ENCODE data around the gene RAD51B. TPM values are rescaled to one million over a fixed set of nuclear protein-coding genes. Genes with fewer than 3 reads are reported as not detected.

RAD51B gene
- total RNA-seq, 1 experiment from 2014 or later: 14.2 TPM

DNA sequence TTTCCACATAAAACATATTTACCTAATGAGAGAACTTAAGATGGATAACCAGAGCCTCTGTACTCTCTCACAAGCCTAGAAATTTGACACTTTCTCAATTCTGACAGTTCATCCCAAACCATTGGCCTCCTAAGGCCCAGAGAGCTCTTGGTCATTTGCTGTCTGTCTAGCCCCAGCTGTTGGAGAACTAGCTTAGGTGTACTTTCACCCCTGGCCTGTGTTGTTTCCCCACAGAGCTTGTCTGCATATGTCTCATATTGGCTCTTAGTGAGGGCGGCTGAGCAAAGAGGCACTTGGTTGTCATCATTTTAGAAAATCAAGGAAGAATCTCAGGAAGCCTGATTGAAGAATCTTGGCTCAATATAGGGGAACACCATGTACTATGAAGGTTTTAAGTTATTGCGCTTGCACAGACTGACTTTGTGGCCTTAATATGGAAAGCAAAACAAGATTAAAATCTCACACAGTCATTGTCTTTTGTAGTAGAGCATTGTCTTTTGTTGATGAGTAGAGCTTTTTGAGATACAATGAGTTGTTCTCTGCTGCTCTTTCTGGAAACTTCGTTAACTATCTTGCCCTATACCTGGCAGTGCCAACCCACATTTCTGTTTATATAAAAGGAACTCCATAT lies 324.6 kb downstream of the RAD51B start:
- H3K36me3 Mint-ChIP-seq: peaks cover 14% of the 10 kb centered on the region
- ATAC-seq (no peak), DNase-seq (ENCODE audit: low spot score) (no peak)
- CTCF ChIA-PET: interaction anchor here (0.7 to 1.4 kb wide), 3 partner anchors 55 to 681 kb away, joined by 3 to 4 read pairs (median 3); no protein-coding TSS in a partner anchor
- peaks cover 28% of the 10 kb centered on the region for H3K4me1 Mint-ChIP-seq
- POLR2A ChIA-PET: interaction anchor here (0.6 kb wide), 1 partner anchor 165 kb away, joined by 3 read pairs; no protein-coding TSS in a partner anchor
- no peak overlapping the region for H3K4me3 Mint-ChIP-seq
- H3K9me3 Mint-ChIP-seq: peaks cover 17% of the 10 kb centered on the region
- no peaks in the 10 kb centered on the region for H3K27me3 Mint-ChIP-seq (ENCODE audit: low read depth)
- TF ChIP-seq IRF1 (CRISPR knock-in tag; IDR thresholded peaks at IDR 0.05) (no peak), EMX1 (CRISPR knock-in tag; IDR thresholded peaks at IDR 0.05) (no peak), TEAD4 (CRISPR knock-in tag; IDR thresholded peaks at IDR 0.05) (no peak), CBFB (CRISPR knock-in tag; IDR thresholded peaks at IDR 0.05; ENCODE audit: low read depth) (no peak), FOXJ3 (CRISPR knock-in tag; IDR thresholded peaks at IDR 0.05; ENCODE audit: borderline replicate concordance) (no peak), HMGXB4 (CRISPR knock-in tag; IDR thresholded peaks at IDR 0.05) (no peak), TP53 (CRISPR knock-in tag; IDR thresholded peaks at IDR 0.05) (no peak), NFYB (CRISPR knock-in tag; conservative IDR thresholded peaks at IDR 0.05; ENCODE audit: low read depth) (no peak), OVOL2 (CRISPR knock-in tag; IDR thresholded peaks at IDR 0.05; ENCODE audit: borderline replicate concordance) (no peak), ZNF423 (CRISPR knock-in tag; IDR thresholded peaks at IDR 0.05) (no peak), NFE2L1 (CRISPR knock-in tag; IDR thresholded peaks at IDR 0.05) (no peak), ATF2 (CRISPR knock-in tag; IDR thresholded peaks at IDR 0.05; ENCODE audit: borderline replicate concordance, low read depth) (no peak), HMGA2 (CRISPR knock-in tag; IDR thresholded peaks at IDR 0.05) (no peak), ZNF317 (CRISPR knock-in tag; IDR thresholded peaks at IDR 0.05; ENCODE audit: borderline replicate concordance, low read depth) (no peak), NR3C1 (CRISPR knock-in tag; conservative IDR thresholded peaks at IDR 0.05; ENCODE audit: low read depth) (no peak), IRF2 (CRISPR knock-in tag; IDR thresholded peaks at IDR 0.05; ENCODE audit: borderline replicate concordance, low read depth) (no peak), ZNF281 (CRISPR knock-in tag; IDR thresholded peaks at IDR 0.05) (no peak)
- TF ChIP-seq, protein P1, sequence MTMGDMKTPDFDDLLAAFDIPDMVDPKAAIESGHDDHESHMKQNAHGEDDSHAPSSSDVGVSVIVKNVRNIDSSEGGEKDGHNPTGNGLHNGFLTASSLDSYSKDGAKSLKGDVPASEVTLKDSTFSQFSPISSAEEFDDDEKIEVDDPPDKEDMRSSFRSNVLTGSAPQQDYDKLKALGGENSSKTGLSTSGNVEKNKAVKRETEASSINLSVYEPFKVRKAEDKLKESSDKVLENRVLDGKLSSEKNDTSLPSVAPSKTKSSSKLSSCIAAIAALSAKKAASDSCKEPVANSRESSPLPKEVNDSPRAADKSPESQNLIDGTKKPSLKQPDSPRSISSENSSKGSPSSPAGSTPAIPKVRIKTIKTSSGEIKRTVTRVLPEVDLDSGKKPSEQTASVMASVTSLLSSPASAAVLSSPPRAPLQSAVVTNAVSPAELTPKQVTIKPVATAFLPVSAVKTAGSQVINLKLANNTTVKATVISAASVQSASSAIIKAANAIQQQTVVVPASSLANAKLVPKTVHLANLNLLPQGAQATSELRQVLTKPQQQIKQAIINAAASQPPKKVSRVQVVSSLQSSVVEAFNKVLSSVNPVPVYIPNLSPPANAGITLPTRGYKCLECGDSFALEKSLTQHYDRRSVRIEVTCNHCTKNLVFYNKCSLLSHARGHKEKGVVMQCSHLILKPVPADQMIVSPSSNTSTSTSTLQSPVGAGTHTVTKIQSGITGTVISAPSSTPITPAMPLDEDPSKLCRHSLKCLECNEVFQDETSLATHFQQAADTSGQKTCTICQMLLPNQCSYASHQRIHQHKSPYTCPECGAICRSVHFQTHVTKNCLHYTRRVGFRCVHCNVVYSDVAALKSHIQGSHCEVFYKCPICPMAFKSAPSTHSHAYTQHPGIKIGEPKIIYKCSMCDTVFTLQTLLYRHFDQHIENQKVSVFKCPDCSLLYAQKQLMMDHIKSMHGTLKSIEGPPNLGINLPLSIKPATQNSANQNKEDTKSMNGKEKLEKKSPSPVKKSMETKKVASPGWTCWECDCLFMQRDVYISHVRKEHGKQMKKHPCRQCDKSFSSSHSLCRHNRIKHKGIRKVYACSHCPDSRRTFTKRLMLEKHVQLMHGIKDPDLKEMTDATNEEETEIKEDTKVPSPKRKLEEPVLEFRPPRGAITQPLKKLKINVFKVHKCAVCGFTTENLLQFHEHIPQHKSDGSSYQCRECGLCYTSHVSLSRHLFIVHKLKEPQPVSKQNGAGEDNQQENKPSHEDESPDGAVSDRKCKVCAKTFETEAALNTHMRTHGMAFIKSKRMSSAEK (CRISPR knock-in tag; IDR thresholded peaks at IDR 0.05; ENCODE audit: borderline replicate concordance): no peak
- TF ChIP-seq, protein P2, sequence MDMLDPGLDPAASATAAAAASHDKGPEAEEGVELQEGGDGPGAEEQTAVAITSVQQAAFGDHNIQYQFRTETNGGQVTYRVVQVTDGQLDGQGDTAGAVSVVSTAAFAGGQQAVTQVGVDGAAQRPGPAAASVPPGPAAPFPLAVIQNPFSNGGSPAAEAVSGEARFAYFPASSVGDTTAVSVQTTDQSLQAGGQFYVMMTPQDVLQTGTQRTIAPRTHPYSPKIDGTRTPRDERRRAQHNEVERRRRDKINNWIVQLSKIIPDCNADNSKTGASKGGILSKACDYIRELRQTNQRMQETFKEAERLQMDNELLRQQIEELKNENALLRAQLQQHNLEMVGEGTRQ (CRISPR knock-in tag; IDR thresholded peaks at IDR 0.05): no peak
- TF ChIP-seq, protein P3, sequence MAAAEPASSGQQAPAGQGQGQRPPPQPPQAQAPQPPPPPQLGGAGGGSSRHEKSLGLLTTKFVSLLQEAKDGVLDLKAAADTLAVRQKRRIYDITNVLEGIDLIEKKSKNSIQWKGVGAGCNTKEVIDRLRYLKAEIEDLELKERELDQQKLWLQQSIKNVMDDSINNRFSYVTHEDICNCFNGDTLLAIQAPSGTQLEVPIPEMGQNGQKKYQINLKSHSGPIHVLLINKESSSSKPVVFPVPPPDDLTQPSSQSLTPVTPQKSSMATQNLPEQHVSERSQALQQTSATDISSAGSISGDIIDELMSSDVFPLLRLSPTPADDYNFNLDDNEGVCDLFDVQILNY (CRISPR knock-in tag; IDR thresholded peaks at IDR 0.05): no peak
- no peak overlapping the region for H3K27ac Mint-ChIP-seq
